NB4 (cell line): ENCODE results near the gene TMEM220.

ENCODE experiments used
- DNase-seq: peaks from one replicate; pipeline ENCODE4 v3.0.0; 2010; ENCODE audit warnings: low read depth
- H3K4me3 ChIP-seq: one replicate; pipeline ENCODE4 v1.5.1; 2011; ENCODE audit warnings: mild to moderate bottlenecking, low read depth, low read length, moderate library complexity
- MYC ChIP-seq: IDR thresholded peaks from 2 replicates; pipeline ENCODE4 v1.6.1; 2011; ENCODE audit warnings: low read depth, low read length
- POLR2A ChIP-seq: IDR thresholded peaks from 2 replicates; pipeline ENCODE4 v1.6.1; 2011; ENCODE audit warnings: mild to moderate bottlenecking; ENCODE audit not compliant: insufficient read length; ENCODE audit errors: extremely low read depth
- TF ChIP-seq, protein P1 (sequence below): IDR thresholded peaks from 2 replicates; pipeline ENCODE4 v1.6.1; 2011; ENCODE audit warnings: low read depth, low read length
- TF ChIP-seq, protein P2 (sequence below): IDR thresholded peaks from one replicate; pipeline ENCODE4 v1.5.1; 2012; ENCODE audit warnings: low read depth, low read length

Gene TMEM220

DNA sequence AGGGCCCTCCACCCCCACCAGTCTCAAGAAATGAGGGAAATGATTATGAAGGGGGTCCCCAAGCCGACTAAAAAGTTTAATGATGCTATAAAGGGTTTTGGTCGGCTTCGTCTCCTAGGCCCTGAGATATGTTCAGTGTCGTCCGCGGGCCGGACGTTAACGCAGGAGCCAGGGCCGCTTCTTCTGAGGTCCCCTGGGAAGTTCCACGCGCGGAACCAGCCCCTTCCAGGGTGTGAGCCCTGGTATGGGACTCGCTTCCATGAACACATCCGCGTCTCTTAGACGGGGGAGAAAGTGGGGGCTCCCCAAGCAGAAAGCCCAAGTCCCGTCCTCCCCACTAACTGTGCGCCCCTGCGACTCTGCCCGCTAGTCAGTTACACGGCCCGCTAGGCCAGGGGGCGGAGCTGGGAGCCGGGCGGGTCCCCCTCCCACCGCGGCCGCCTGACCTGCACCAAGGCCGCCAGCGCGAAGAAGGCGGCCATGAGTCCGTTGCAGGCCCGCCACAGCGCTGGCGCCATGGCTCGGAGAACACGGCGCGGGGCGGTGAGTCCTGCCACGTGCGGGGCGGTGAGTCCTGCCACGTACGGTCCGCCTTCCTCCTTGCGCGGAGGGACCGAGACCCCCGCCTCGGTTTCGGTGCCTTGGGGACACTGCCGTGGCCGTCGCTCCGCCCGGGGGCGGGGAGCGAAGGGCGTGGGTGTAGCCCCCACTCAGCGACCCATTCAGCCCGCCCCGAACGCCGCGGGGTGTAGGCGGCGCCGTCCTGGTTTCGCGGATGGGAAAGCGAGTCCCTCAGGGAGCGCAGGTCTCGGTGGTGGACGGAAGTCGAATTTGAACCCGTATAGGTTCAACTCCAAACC lies at the start of gene TMEM220:
TMEM220 (minus strand) TSS at position 690 of the 860 bp plus-strand sequence; CDS start at position 518, 172 bp downstream.
- peak within 1 kb of the TSS; percentile 40 for H3K4me3 ChIP-seq
- DNase-seq, result peak; percentile 67
- TF ChIP-seq, protein P1, sequence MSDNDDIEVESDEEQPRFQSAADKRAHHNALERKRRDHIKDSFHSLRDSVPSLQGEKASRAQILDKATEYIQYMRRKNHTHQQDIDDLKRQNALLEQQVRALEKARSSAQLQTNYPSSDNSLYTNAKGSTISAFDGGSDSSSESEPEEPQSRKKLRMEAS, result no peak
- no peak for TF ChIP-seq POLR2A
- TF ChIP-seq, protein P2, sequence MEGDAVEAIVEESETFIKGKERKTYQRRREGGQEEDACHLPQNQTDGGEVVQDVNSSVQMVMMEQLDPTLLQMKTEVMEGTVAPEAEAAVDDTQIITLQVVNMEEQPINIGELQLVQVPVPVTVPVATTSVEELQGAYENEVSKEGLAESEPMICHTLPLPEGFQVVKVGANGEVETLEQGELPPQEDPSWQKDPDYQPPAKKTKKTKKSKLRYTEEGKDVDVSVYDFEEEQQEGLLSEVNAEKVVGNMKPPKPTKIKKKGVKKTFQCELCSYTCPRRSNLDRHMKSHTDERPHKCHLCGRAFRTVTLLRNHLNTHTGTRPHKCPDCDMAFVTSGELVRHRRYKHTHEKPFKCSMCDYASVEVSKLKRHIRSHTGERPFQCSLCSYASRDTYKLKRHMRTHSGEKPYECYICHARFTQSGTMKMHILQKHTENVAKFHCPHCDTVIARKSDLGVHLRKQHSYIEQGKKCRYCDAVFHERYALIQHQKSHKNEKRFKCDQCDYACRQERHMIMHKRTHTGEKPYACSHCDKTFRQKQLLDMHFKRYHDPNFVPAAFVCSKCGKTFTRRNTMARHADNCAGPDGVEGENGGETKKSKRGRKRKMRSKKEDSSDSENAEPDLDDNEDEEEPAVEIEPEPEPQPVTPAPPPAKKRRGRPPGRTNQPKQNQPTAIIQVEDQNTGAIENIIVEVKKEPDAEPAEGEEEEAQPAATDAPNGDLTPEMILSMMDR, result no peak
- no peak for TF ChIP-seq MYC

DNA sequence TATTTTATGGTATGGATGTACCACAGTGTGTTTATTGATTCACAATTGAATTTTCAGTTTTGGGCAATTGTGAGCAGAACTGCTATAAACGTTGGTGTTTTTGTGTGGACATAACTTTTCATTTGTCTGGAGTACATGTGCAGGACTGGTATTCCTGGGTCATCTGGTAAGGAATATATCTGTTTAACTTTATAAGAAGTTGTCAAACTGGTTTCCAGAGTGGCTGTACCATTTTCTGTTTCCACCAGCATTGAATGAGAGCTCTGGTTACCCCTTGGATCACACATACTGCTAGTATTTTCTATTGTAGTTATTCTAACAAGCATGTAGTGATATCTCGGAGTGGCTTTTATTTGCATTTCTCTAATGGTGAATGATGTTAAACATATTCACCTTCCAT lies 49.8 kb upstream of the TMEM220 start:
- no peak for DNase-seq
- TF ChIP-seq, protein P2, result no peak
- TF ChIP-seq POLR2A, result no peak
- TF ChIP-seq, protein P1, result no peak
- TF ChIP-seq MYC, result no peak
- no peak overlapping the region for H3K4me3 ChIP-seq

GRCh38 chr17:10777890-10778289 lies 48.1 kb upstream of the TMEM220 start:
- DNase-seq, result no peak
- no peak overlapping the region for H3K4me3 ChIP-seq
- TF ChIP-seq POLR2A (no peak), MYC (no peak)
- TF ChIP-seq, protein P1, result no peak
- TF ChIP-seq, protein P2, result no peak

- H3K4me3 ChIP-seq, result no peak overlapping the region
- TF ChIP-seq MYC (no peak), POLR2A (no peak)
- TF ChIP-seq, protein P1, result no peak
- TF ChIP-seq, protein P2, result no peak
- DNase-seq, result no peak
These were observed 47.4 kb upstream of the TMEM220 start for GRCh38 chr17:10777131-10777807.

DNA sequence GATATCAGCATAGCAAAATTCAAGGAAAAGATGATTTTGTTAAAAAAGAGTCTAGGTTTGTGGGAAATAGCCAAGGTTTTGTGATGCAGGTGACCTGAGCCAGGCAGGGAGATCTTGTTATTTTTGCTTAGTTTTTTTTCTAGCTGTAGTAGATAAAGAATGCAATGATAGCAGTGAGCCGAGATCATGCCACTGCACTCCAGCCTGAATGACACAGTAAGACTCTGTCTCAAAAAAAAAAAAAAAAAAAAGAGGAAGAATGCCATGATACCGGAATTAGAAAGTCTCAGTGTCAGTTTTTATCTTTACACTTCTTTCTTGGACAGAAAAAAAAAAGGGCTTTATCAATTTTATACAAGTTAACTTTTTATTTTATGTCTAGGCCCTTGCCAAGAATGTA lies 46.6 kb upstream of the TMEM220 start:
- DNase-seq, result no peak
- TF ChIP-seq MYC, result no peak
- TF ChIP-seq, protein P1, result no peak
- TF ChIP-seq, protein P2, result no peak
- TF ChIP-seq POLR2A, result no peak
- no peak overlapping the region for H3K4me3 ChIP-seq
